NCI-H2081 (cell line): ENCODE data around the gene DNAH14.
"Not testable (repeated sequence)": the region's sequence is repeated elsewhere in the genome, so short reads cannot be mapped to it uniquely, and the experiment has no call there.

Source experiments
- DNase-seq, 2 experiments: peaks; one replicate each; lab custom pipeline; 2025; lab: John Stamatoyannopoulos, UW

DNAH14 gene

GRCh38 chr1:225152061-225152460 lies 222.6 kb downstream of the DNAH14 start:
- no peak for DNase-seq

- no peak for DNase-seq
Measured at GRCh38 chr1:225155555-225155954, 226.1 kb downstream of the DNAH14 start.

- DNase-seq = no peak
Measured at GRCh38 chr1:225156254-225156653, 226.8 kb downstream of the DNAH14 start.

DNA sequence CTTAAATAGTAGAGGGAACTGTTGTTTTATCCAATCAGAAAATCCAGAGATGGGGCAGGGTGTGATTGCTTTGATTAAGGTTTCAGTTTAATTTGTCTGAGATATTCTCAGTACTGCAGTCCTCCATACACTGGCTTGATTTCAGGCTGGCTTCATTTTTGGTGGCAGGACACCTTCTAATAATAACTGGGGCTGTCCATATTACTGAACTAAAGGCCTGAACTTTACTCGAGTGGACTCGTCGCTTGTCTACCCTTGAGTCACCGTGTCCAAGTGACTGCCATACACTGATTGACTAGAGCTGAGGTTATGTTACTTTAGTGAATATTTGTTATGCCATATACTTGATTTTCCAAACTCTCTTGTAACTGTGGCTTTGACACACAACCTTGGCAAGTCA lies 228.8 kb downstream of the DNAH14 start:
- no peak for DNase-seq

DNA sequence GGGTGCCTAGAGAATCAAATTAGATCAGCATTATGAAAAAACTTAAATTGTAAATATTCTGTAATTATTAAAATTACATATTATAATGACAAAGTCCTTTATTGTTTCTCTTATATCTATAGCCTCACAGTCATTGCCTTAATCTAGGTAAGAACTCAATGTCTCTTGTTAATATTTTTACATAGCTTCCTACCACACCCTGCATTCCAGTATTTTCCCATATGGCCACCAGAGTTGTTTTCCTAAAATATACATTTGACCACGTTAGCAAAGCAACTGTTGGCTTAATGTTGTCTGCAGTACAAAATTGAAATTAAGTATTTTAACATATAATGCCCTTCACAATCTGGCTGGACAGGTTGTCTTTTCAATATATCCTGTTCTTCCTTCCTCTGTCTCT lies 230.3 kb downstream of the DNAH14 start:
- DNase-seq = no peak

DNA sequence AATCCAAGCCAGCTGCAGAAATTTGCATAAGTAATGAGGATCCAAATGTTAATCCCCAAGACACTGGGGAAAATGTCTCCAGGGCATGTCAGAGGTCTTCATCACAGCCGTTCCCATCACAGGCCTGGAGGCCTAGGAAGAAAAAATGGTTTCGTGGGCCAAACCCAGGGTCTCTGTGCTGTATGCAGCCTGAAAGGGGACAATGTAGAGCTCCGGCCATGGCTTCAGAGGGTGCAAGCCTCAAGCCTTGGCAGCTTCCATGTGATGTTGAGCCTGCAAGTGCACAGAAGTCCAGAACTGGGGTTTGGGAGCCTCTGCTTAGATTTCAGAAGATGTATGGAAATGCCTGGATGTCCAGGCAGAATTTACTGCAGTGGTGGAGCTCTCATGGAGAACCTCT lies 247.9 kb downstream of the DNAH14 start:
- DNase-seq = not testable (repeated sequence)

- no peak for DNase-seq
Measured at GRCh38 chr1:225179686-225180085, 250.2 kb downstream of the DNAH14 start.

DNA sequence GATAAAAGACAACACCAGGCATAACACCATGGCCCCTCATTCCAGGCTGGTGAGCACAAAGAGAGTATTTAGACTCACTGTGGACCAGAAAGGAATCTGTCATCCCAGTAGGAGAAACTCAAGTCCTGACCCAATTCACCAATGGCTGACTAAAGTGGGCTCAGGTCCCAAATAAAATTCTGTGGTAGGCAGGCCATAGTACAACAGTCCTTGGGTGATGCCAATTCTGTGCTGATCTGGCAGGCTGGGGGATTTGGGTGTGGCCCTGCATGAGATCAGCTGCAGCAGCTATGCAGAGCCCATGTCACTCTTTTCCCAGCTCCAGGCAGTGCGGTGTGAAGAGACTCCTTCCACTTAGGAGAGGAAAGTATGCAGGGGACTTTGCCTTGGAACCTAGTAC lies 253.2 kb downstream of the DNAH14 start:
- DNase-seq = no peak

DNA sequence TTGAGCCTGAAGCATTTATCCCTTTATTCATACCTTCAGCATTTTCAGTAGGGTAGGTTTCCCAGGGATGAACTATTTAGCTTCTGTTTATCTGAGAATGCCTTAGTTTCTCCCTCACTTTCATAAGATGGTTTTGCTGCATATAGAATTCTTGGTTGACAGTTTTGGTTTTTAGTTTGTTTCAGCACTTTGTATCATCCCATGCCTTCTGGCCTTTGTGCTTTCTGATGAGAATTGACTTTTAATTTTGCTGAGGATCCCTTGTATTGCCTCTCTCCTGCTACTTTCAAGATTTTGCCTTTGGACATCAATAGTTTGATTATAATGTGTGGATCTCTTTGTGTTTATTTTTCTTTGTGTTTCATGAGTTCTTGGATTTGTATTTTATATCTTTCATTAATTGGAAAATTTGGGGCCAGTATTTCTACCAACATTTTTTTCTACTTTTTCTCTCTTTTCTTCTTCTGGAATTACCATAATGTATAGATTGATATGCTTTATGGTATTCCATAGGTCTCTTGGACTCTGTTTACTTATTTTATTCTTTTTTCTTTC lies 261.8 kb downstream of the DNAH14 start:
- no peak for DNase-seq

DNA sequence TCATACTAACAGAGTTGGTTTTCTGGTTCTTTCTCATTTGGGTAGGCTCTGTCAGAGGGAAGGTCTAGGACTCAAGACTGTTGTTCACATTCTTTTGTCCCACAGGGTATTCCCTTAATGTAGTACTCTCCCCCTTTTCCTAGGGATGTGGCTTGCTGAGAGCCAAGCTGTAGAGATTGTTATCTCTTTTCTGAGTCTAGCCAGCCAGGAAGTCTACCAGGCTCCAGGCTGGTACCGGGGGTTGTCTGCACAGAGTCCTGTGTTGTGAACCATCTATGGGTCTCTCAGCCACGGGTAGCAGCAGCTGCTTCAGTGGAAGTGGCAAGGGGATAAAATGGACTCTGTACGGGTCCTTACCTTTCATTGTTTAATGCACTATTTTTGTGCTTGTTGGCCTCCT lies 272.0 kb downstream of the DNAH14 start:
- DNase-seq = no peak

DNA sequence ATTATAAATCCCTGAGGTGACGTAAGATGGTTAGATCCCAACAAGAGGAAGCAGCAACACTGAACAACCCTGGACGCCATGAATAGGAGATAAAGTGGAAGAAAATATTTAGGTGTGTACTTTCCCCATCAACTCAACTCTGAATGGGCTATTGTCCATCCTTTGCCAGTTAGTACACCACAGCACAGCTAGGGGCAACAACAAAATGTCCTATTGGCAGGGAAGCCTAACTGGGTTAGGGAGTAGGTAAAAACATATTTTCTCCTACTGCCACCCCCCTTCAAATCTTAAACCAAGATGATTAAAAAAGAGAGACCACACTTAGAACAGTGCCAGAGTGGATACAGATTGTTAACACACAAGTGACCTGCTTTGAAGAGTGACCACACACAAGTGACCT lies 278.3 kb downstream of the DNAH14 start:
- no peak for DNase-seq

DNA sequence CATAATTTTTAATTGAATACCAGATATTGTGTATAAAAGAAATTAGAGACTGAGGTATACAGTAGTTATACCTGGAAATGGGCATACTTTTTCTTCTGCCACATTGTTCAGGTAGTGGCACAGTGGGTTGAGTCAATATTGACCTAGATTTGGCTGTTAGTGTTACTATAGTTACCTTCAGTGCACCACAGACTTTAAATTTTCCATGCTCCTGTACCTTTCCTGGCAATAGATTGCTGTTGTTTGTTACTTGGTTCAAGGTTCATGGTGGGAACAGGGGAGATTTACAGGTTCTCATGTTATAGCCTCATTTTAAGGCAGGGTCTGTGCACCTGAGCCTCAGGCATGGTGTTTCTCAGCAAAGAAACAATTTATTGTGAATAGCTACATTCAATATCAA lies 279.7 kb downstream of the DNAH14 start:
- no peak for DNase-seq

- DNase-seq = not testable (repeated sequence)
Measured at GRCh38 chr1:225210180-225210579, 280.7 kb downstream of the DNAH14 start.

DNA sequence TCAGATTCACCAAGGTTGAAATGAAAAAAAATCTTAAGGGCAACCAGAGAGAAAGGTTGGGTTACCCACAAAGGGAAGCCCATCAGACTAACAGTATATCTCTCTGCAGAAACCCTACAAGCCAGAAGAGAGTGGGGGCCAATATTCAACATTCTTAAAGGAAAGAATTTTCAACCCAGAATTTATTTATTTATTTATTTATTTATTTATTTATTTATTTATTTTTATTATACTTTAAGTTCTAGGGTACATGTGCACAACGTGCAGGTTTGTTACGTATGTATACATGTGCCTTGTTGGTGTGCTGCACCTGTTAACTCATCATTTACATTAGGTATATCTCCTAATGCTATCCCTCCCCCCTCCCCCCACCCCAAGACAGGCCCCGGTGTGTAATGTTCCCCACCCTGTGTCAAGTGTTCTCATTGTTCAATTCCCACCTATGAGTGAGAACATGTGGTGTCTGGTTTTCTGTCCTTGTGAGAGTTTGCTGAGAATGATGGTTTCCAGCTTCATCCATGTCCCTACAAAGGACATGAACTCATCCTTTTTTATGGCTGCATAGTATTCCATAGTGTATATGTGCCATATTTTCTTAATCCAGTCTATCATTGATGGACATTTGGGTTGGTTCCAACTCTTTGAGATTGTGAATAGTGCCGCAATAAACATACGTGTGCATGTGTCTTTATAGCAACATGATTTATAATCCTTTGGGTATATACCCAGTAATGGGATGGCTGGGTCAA lies 282.4 kb downstream of the DNAH14 start:
- DNase-seq = not testable (repeated sequence)

DNA sequence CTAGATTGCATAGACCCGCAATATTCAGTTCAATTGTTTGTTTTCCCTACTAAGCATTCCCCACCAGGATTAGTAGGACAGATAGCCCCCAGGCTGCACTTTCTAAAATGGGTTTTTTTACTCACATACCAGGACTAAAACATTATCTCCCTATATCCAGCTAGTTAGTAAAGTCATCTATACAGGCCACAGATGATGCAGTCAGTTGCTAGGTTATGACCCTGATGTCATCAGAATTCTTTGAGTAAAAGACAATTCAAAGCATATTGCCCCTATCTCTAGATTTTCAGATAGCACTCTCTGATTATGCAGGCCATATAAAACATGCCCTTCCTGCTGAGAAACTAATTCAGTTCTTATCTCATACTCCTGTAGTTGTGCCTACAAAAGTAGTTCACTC lies 294.8 kb downstream of the DNAH14 start:
- DNase-seq = no peak

- no peak for DNase-seq
Measured at GRCh38 chr1:225225681-225226080, 296.2 kb downstream of the DNAH14 start.

DNA sequence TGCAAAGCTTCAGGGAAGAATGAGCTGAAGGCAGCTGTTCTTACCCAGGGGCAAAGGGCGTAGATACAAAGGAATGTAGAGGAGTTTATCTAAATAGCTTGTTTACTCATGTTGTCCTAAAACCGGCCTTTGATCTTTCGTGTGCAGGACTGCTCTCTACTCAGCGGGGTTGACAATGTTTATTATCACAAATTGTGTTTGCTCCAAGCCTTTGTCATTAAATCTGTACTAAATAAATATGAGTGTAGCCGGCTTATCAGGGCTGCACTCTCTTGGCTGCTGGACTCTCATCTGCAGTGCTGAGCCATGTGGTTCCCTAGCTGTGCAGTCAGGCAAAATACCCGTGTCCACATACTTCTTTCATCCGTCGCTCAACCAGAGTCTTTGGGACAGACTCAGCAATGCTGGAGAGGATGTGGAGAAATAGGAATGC lies 299.4 kb downstream of the DNAH14 start:
- no peak for DNase-seq

DNA sequence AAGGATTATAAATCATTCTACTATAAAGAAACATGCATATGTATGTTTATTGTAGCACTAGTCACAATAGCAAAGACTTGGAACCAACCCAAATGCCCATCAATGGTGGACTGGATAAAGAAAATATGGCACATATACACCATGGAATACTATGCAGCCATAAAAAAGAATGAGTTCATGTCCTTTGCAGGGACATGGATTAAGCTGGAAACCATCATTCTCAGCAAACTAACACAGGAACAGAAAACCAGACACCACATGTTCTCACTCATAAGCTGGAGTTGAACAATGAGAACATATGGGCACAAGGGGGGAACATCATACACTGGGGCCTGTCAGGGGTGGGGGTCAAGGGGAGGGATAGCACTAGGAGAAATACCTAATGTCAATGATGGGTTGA lies 300.0 kb downstream of the DNAH14 start:
- DNase-seq = not testable (repeated sequence)

DNA sequence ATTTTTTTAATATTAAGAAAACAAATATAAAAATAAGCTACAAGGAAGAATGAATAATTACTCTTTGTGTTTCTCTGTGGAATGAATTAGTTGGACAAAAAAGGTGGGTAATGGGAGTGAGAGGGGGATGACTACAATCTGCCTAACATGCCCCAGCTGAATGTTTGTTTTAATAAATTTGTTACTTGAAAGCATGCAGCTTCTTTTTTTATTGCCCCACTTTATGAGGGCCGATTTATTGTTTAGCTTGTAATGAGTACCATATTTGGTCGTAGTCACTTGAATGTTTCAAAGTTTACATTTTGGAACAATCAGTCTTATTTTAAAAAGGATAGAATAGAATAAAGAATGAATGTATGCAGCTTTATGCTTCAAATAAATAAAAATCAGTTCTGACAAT lies 301.0 kb downstream of the DNAH14 start:
- DNase-seq = no peak

DNA sequence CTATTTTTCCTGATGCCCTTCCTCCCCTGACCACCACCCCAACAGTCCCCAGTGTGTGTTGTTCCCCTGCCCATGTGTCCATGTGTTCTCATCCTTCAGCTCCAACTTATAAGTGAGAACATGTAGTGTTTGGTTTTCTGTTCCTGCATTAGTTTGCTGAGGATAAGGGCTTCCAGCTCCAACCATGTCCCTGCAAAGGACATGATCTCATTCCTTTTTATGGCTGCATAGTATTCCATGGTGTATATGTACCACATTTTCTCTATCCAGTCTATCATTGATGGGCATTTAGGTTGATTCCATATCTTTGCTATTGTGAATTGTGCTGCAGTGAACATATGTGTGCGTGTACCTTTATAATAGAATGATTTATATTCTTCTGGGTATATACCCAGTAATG lies 303.5 kb downstream of the DNAH14 start:
- DNase-seq = not testable (repeated sequence)

DNA sequence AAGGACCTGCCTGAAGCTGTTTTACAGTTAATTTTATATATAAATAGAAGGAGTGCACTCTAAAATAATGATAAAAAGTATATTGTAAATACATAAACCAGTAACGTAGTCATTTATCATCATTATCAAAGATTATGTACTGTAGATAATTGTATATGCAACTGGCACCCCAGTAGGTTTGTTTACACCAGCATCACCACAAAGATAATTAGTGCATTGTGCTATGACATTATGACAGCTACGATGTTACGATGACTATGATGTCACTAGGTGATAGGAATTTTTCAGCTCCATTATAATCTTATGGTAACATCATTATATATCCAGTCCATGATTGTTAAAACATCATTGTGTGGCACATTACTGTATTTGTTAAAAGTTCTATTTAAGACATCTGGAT lies 313.1 kb downstream of the DNAH14 start:
- peak in 1 of 2 experiments; percentile 76 for DNase-seq

GRCh38 chr1:225250432-225250831 lies 321.0 kb downstream of the DNAH14 start:
- no peak for DNase-seq

GRCh38 chr1:225253173-225253572 lies 323.7 kb downstream of the DNAH14 start:
- DNase-seq = no peak

GRCh38 chr1:225253784-225254183 lies 324.3 kb downstream of the DNAH14 start:
- no peak for DNase-seq
